ENCODE measurements around the gene MMP2. TPM values are rescaled to one million over a fixed set of nuclear protein-coding genes. Genes with fewer than 3 reads are reported as not detected.
A peak's percentile ranks its signal among the peaks of the same experiment; 100 is the strongest.

MMP2 gene
- total RNA-seq, 1 donor from 2014 or later: 452 TPM

- DNase-seq (ENCODE audit: extremely low spot score, unreplicated experiment): no peak
Observed at GRCh38 chr16:55479430-55480140, 587 bp downstream of the MMP2 start.

GRCh38 chr16:55480228-55480655 is 1.2 kb downstream of the MMP2 start:
- H3K4me1 Mint-ChIP-seq (ENCODE audit: unreplicated experiment): peaks cover 47% of the 10 kb centered on the region
- H3K36me3 Mint-ChIP-seq (ENCODE audit: unreplicated experiment): peaks cover 20% of the 10 kb centered on the region
- TF ChIP-seq CTCF (IDR thresholded peaks at IDR 0.05): no peak
- no peaks in the 10 kb centered on the region for H3K27me3 Mint-ChIP-seq (ENCODE audit: unreplicated experiment)
- H3K9me3 Mint-ChIP-seq (ENCODE audit: unreplicated experiment): no peaks in the 10 kb centered on the region
- peak overlapping the region; percentile 81 for H3K27ac Mint-ChIP-seq (ENCODE audit: unreplicated experiment)
- H3K4me3 Mint-ChIP-seq (ENCODE audit: unreplicated experiment): peak overlapping the region; percentile 94
- peak; percentile 91 for DNase-seq (ENCODE audit: extremely low spot score, unreplicated experiment)

More at GRCh38 chr16:55479430-55480140, 587 bp downstream of the MMP2 start:
- Mint-ChIP-seq H3K9me3 (ENCODE audit: unreplicated experiment) (no peaks in the 10 kb centered on the region), H3K27me3 (ENCODE audit: unreplicated experiment) (no peaks in the 10 kb centered on the region), H3K4me1 (ENCODE audit: unreplicated experiment) (peaks cover 47% of the 10 kb centered on the region), H3K4me3 (ENCODE audit: unreplicated experiment) (peak overlapping the region; percentile 94), H3K36me3 (ENCODE audit: unreplicated experiment) (peaks cover 14% of the 10 kb centered on the region), H3K27ac (ENCODE audit: unreplicated experiment) (peak overlapping the region; percentile 81)
- TF ChIP-seq CTCF (IDR thresholded peaks at IDR 0.05): no peak

- Mint-ChIP-seq H3K36me3 (ENCODE audit: unreplicated experiment) (peaks cover 25% of the 10 kb centered on the region), H3K4me1 (ENCODE audit: unreplicated experiment) (peaks cover 42% of the 10 kb centered on the region), H3K9me3 (ENCODE audit: unreplicated experiment) (no peaks in the 10 kb centered on the region), H3K27ac (ENCODE audit: unreplicated experiment) (peak overlapping the region; percentile 81), H3K4me3 (ENCODE audit: unreplicated experiment) (peak overlapping the region; percentile 94), H3K27me3 (ENCODE audit: unreplicated experiment) (no peaks in the 10 kb centered on the region)
- no peak for TF ChIP-seq CTCF (IDR thresholded peaks at IDR 0.05)
- no peak for DNase-seq (ENCODE audit: extremely low spot score, unreplicated experiment)
Observed at GRCh38 chr16:55481023-55481422, 2.0 kb downstream of the MMP2 start.

GRCh38 chr16:55482056-55482455 is 3.1 kb downstream of the MMP2 start:
- Mint-ChIP-seq H3K9me3 (ENCODE audit: unreplicated experiment) (no peaks in the 10 kb centered on the region), H3K4me3 (ENCODE audit: unreplicated experiment) (no peak overlapping the region), H3K27ac (ENCODE audit: unreplicated experiment) (no peak overlapping the region)

More at GRCh38 chr16:55482056-55482455, 3.1 kb downstream of the MMP2 start:
- no peaks in the 10 kb centered on the region for H3K27me3 Mint-ChIP-seq (ENCODE audit: unreplicated experiment)
- DNase-seq (ENCODE audit: extremely low spot score, unreplicated experiment): no peak
- no peak for TF ChIP-seq CTCF (IDR thresholded peaks at IDR 0.05)
- peaks cover 35% of the 10 kb centered on the region for H3K36me3 Mint-ChIP-seq (ENCODE audit: unreplicated experiment)
- H3K4me1 Mint-ChIP-seq (ENCODE audit: unreplicated experiment): peaks cover 36% of the 10 kb centered on the region

Measured in osteocyte (in vitro differentiated cells).